Activated CD4-positive, alpha-beta T cell treated with anti-CD3 and anti-CD28 coated beads for 36 hours (primary cell): ENCODE measurements around the gene HKDC1. TPM values are rescaled to one million over a fixed set of nuclear protein-coding genes. Genes with fewer than 3 reads are reported as not detected.

ENCODE experiments used
- ATAC-seq: fragments of 200-7000 bp; cut with Tn5 transposase; one replicate; pipeline ENCODE4 v1.10.0; 2021; ENCODE audit warnings: mild to moderate bottlenecking, moderate library complexity
- CTCF ChIA-PET: fragments of 350-600 bp; sonication (Branson Sonifier 250); formaldehyde crosslinking; loops from one replicate; lab custom pipeline; 2021; ENCODE audit warnings: antibody characterized with exemption; lab: Charles Lee
- POLR2A ChIA-PET: fragments of 350-600 bp; sonication (Branson Sonifier 250); formaldehyde crosslinking; loops from one replicate; lab custom pipeline; 2021; ENCODE audit warnings: antibody characterized with exemption, inconsistent platforms; lab: Charles Lee
- DNase-seq: peaks from one replicate; pipeline ENCODE4 v3.0.0-alpha.2; 2020
- H3K27ac Mint-ChIP-seq: one replicate; pipeline ENCODE4 v1.8.0; 2021; ENCODE audit warnings: mixed read lengths
- H3K27me3 Mint-ChIP-seq: one replicate; pipeline ENCODE4 v1.8.0; 2021; ENCODE audit warnings: mixed read lengths
- H3K36me3 Mint-ChIP-seq: one replicate; pipeline ENCODE4 v1.8.0; 2021; ENCODE audit warnings: low read depth, mixed read lengths
- H3K4me1 Mint-ChIP-seq: one replicate; pipeline ENCODE4 v1.8.0; 2021; ENCODE audit warnings: mixed read lengths
- H3K4me3 Mint-ChIP-seq: one replicate; pipeline ENCODE4 v1.8.0; 2021; ENCODE audit warnings: mild to moderate bottlenecking, moderate library complexity, mixed read lengths
- H3K9me3 Mint-ChIP-seq: one replicate; pipeline ENCODE4 v1.8.0; 2021; ENCODE audit warnings: low read depth, mixed read lengths
- intact Hi-C, 2 experiments: fragments of 100-400 bp; cut with DNase I in 1 of 2; cut with micrococcal nuclease in 1 of 2; formaldehyde crosslinking; loops; one replicate each; pipeline versions ENCODE4 v1.14.2 to v1.15.1; 2022 to 2024; cut with DNase I, micrococcal nuclease
- total RNA-seq, 2 experiments: library from RNA; stranded (reverse); gene quantifications; one replicate each; pipeline ENCODE4 v1.2.3, GENCODE V29; 2021

Gene HKDC1
- total RNA-seq, 2 experiments from 2014 or later: 0.30 to 0.80 TPM

DNA sequence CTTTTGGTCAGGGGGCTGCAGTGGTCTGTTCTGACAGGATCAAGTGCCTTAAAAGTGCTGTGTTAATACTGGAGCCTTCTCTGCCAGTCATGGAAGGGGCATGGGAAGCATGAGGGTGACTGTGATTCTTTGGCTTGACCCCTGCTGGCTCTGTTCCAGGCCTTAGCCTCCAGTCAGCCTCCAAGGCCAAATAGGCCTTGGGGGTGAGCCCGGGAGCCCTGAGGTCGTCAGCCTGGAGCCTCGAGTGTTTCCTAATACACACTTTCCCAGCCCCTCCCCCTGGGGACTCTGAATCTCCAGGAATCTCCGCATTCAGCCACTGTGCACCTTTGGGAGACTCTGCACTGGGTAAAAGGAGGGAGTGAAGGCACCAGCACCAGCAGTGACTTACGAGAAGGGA is 10.0 kb downstream of the HKDC1 start:
- H3K9me3 Mint-ChIP-seq: no peaks in the 10 kb centered on the region
- no peak for DNase-seq

DNA sequence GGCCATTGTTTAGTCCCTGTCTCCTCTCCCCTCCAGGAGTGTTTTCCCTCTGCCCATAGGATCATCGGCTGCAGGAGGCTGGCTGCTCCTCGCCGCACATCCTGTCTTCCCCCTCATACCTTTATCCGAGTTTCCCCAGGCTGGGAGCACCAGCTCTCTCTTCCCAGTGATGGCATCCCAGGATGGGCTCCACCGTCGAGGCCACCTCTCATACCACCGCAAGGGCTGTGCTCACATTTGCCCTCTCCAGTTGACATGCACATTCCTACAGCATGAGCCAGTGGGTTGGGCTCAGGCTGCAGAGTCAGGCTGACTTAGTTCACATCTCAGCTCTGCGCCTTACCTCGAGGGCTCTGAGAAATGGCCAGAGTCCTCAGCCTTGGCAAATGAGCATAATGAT is 12.1 kb downstream of the HKDC1 start:
- Mint-ChIP-seq H3K4me1 (peaks cover 47% of the 10 kb centered on the region), H3K27ac (peak overlapping the region; percentile 34), H3K4me3 (no peak overlapping the region), H3K36me3 (no peaks in the 10 kb centered on the region), H3K27me3 (no peaks in the 10 kb centered on the region), H3K9me3 (no peaks in the 10 kb centered on the region)
- CTCF ChIA-PET: interaction anchor here (0.8 to 8.4 kb wide), 3 partner anchors 21 to 175 kb away, joined by 3 to 106 read pairs (median 4); no protein-coding TSS in a partner anchor
- intact Hi-C loops: no loop called here
- ATAC-seq: no peak
- DNase-seq: no peak
- POLR2A ChIA-PET: no interaction called here

More for the DNA sequence above, 10.0 kb downstream of the HKDC1 start:
- Mint-ChIP-seq H3K4me3 (no peak overlapping the region), H3K27ac (no peak overlapping the region), H3K36me3 (no peaks in the 10 kb centered on the region), H3K4me1 (peaks cover 54% of the 10 kb centered on the region), H3K27me3 (no peaks in the 10 kb centered on the region)
- ChIA-PET POLR2A (no interaction called here), CTCF (interaction anchor here (0.6 to 2.0 kb wide), 3 partner anchors 8 to 163 kb away, joined by 3 to 8 read pairs (median 5); no protein-coding TSS in a partner anchor)
- no peak for ATAC-seq
- intact Hi-C loops: no loop called here

DNA sequence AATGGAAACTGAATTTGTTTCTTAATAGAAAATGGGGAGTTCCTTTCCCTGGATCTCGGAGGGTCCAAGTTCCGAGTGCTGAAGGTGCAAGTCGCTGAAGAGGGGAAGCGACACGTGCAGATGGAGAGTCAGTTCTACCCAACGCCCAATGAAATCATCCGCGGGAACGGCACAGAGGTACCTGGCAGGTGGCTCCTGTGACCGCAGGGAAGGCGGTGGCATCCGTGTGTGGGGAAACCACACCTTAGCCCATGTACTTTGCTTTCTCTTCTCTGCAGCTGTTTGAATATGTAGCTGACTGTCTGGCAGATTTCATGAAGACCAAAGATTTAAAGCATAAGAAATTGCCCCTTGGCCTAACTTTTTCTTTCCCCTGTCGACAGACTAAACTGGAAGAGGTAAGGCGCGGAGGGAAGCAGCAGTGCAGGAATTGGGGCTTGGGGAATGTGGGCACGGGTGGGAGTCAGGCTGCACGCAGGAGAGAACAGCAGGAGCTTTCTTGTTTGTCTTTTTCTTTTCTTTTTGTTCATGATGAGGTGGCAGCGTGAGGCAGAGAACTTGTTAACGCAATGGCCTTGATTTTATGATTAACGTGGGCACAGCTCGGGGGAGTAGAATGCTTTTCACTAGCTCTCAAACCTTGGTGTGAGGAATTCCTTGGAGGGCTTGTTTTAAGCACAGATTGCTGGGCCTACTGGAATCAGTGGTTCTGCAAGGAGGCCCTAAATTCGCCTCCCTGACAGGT is 12.8 kb downstream of the HKDC1 start:
- H3K27ac Mint-ChIP-seq: peak overlapping the region; percentile 34
- peak overlapping the region; percentile 42 for H3K4me3 Mint-ChIP-seq
- POLR2A ChIA-PET: no interaction called here
- H3K36me3 Mint-ChIP-seq: no peaks in the 10 kb centered on the region
- peaks cover 47% of the 10 kb centered on the region for H3K4me1 Mint-ChIP-seq
- no peaks in the 10 kb centered on the region for H3K27me3 Mint-ChIP-seq
- CTCF ChIA-PET: interaction anchor here (0.8 to 8.4 kb wide), 5 partner anchors 16 to 174 kb away, joined by 3 to 106 read pairs (median 4); no protein-coding TSS in a partner anchor
- H3K9me3 Mint-ChIP-seq: no peaks in the 10 kb centered on the region
- peak; percentile 37 for DNase-seq
- no peak for ATAC-seq
- intact Hi-C loops: no loop called here

DNA sequence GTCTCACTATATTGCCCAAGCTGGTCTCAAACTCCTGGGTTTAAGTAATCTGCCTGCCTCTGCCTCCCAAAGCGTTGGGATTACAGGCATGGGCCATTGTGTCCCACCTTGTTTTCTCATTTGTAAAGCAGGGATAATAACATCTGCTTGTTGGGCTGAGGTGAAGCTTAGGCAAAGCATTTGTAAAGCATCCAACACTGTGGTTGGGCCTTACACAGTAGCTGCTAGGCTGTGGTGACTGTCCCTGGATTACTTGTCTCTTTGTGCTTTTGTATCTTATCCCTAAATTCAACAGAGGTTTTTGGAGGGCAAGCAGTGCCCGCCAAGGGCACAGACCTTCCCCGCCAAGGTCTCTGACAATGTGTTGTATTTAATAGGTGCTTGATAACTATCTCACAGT is 14.3 kb downstream of the HKDC1 start:
- intact Hi-C loops: no loop called here
- ATAC-seq: no peak
- Mint-ChIP-seq H3K36me3 (no peaks in the 10 kb centered on the region), H3K27ac (no peak overlapping the region), H3K27me3 (no peaks in the 10 kb centered on the region), H3K4me1 (peaks cover 31% of the 10 kb centered on the region), H3K4me3 (no peak overlapping the region), H3K9me3 (no peaks in the 10 kb centered on the region)
- CTCF ChIA-PET: interaction anchor here (0.6 to 8.4 kb wide), 8 partner anchors 9 to 199 kb away, joined by 3 to 106 read pairs (median 4); no protein-coding TSS in a partner anchor
- POLR2A ChIA-PET: no interaction called here
- no peak for DNase-seq

DNA sequence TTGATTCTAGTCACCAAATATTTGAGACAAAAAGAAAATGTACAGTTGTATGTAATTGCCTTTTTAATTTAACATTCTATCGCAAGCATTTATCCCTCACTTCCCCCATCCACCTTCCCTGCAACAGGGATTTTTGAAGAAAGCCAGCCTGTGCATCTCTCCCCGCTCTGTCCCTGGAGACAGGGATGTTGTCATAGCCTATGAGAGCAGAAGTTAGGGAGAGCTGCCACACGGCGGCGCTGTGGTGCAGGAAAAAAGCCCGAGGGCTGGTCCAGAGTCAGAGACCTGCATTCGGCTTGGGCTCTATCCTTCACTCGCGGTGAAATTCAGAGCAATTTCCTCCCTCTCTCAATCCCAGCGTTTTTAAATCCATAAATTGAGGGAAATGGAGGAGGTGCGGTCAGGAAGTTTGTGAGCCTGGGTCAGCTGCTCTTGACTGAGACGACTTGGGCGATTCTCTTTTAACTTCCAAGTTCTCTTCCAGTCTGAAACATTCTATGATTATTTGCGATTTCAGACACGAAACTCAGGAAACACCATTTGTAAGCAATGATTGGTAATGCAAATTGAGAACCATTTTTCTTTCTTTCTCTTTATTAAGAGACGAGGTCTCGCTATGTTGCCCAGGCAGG is 17.5 kb downstream of the HKDC1 start:
- H3K4me1 Mint-ChIP-seq: peaks cover 22% of the 10 kb centered on the region
- ChIA-PET CTCF (interaction anchor here (0.6 to 8.4 kb wide), 12 partner anchors 8 to 206 kb away, joined by 3 to 106 read pairs (median 4); no protein-coding TSS in a partner anchor), POLR2A (no interaction called here)
- intact Hi-C loops: loop anchor here (1.0 to 5.0 kb wide), 6 partner anchors 81 to 270 kb away; no protein-coding TSS in a partner anchor
- no peaks in the 10 kb centered on the region for H3K27me3 Mint-ChIP-seq
- DNase-seq (peak; percentile 94), ATAC-seq (peak; percentile 99)
- no peaks in the 10 kb centered on the region for H3K36me3 Mint-ChIP-seq
- no peak overlapping the region for H3K27ac Mint-ChIP-seq
- H3K9me3 Mint-ChIP-seq: no peaks in the 10 kb centered on the region
- H3K4me3 Mint-ChIP-seq: no peak overlapping the region

DNA sequence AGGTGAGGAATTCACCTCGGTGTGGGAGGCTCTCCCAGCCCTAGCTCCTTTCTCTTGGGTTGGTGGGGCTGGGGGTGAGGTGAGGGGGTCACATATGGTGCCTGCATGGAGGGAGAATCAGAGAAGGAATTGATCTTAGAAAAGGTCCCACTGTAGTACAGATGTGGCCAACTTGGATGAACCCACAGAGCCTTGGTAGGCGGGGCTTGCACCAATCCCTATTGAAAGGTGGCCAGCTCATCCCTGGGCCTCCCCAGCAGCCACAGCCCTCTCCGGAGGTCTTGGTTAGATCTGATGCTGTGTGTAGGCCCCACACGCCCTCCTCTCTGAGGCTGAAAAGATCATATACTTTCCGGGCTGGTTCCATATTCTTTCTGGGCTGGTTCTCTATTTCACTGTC is 19.0 kb downstream of the HKDC1 start:
- peaks cover 11% of the 10 kb centered on the region for H3K4me1 Mint-ChIP-seq
- intact Hi-C loops: loop anchor here in 1 of 2 experiments (5.0 kb wide), 1 partner anchor 168 kb away; no protein-coding TSS in a partner anchor
- no peak for DNase-seq
- no peaks in the 10 kb centered on the region for H3K27me3 Mint-ChIP-seq
- H3K27ac Mint-ChIP-seq: no peak overlapping the region
- no peak for ATAC-seq
- no peaks in the 10 kb centered on the region for H3K9me3 Mint-ChIP-seq
- no peak overlapping the region for H3K4me3 Mint-ChIP-seq
- ChIA-PET POLR2A (interaction anchor here (0.7 kb wide), 1 partner anchor 253 kb away, joined by 3 read pairs; no protein-coding TSS in a partner anchor), CTCF (interaction anchor here (1.1 to 8.4 kb wide), 8 partner anchors 8 to 268 kb away, joined by 3 to 106 read pairs (median 7); no protein-coding TSS in a partner anchor)
- H3K36me3 Mint-ChIP-seq: no peaks in the 10 kb centered on the region

DNA sequence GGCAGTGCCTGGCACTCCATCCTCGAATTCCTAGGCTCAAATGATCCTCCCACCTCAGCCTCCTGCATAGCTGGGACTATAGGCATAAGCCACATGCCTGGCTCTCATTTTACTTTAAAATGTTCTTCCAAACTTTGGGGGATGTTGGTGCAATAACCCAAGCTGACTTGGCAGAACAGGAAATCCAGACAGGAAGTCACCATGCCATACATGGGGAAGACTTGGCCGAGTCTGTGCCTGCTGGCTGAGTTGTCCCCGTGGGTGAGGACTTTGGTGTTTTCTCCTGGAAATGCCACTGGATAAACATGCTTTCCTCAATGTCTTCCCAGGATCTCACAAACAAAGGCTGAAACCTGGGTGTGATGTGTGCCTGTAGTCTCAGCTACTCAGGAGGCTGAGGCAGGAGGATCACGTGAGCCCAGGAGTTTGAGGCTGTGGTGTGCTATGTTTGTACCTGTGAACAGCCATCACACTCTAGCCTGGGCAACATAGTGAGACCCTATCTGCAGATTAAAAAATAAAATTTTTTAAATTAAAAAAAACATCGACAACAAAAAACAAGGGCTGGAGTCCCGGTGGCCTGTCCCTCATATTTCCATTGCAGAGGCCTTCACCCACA is 19.8 kb downstream of the HKDC1 start:
- H3K9me3 Mint-ChIP-seq: no peaks in the 10 kb centered on the region
- H3K4me3 Mint-ChIP-seq: no peak overlapping the region
- no peak overlapping the region for H3K27ac Mint-ChIP-seq
- no peaks in the 10 kb centered on the region for H3K36me3 Mint-ChIP-seq
- ATAC-seq (no peak), DNase-seq (no peak)
- intact Hi-C loops: loop anchor here in 1 of 2 experiments (5.0 kb wide), 1 partner anchor 167 kb away; no protein-coding TSS in a partner anchor
- ChIA-PET POLR2A (interaction anchor here (0.7 kb wide), 1 partner anchor 253 kb away, joined by 3 read pairs; no protein-coding TSS in a partner anchor), CTCF (interaction anchor here (1.1 to 8.4 kb wide), 4 partner anchors 13 to 267 kb away, joined by 3 to 106 read pairs (median 4); no protein-coding TSS in a partner anchor)
- H3K27me3 Mint-ChIP-seq: no peaks in the 10 kb centered on the region
- peaks cover 9% of the 10 kb centered on the region for H3K4me1 Mint-ChIP-seq

DNA sequence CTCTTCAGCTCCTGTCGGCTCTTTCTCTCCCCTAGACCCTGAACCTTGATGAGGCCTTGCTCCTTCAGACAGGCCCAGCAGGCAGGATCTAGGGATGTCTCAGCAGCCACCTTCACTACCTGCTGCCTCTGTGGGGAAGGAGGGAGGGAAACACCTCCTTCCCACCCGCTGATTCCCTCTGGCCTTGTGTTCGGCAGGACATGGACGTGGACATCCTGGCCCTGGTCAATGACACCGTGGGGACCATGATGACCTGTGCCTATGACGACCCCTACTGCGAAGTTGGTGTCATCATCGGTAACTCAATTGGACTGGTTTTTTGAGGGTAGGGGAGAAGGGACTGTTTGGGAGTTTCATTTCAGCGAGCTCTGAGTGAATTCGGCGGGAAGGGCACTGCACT is 20.3 kb downstream of the HKDC1 start:
- intact Hi-C loops: no loop called here

DNA sequence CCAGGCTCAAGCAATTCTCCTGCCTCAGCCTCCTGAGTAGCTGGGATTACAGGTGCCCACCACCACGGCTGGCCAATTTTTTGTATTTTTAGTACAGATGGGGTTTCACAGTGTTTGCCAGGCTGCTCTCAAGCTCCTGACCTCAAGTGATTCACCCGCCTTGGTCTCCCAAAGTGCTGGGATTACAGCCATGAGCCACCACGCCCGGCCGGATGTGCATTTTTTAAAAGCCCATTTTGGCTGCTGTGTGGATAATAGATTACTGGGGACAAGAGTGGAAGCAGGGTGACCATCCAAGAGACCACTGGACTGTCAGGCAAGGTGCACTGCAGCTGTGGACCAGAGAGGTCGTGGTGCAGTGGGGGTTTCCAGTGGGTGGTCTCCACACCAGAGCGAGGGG is 21.4 kb downstream of the HKDC1 start:
- intact Hi-C loops: no loop called here
- Mint-ChIP-seq H3K27me3 (no peaks in the 10 kb centered on the region), H3K4me3 (no peak overlapping the region), H3K9me3 (no peaks in the 10 kb centered on the region), H3K36me3 (no peaks in the 10 kb centered on the region), H3K4me1 (peaks cover 9% of the 10 kb centered on the region), H3K27ac (no peak overlapping the region)
- ATAC-seq (no peak), DNase-seq (no peak)
- POLR2A ChIA-PET: no interaction called here
- CTCF ChIA-PET: interaction anchor here (0.6 to 1.7 kb wide), 6 partner anchors 12 to 274 kb away, joined by 3 to 5 read pairs (median 4); no protein-coding TSS in a partner anchor

More for the DNA sequence above, 20.3 kb downstream of the HKDC1 start:
- Mint-ChIP-seq H3K9me3 (no peaks in the 10 kb centered on the region), H3K27ac (no peak overlapping the region), H3K4me1 (peaks cover 9% of the 10 kb centered on the region), H3K4me3 (no peak overlapping the region), H3K36me3 (no peaks in the 10 kb centered on the region), H3K27me3 (no peaks in the 10 kb centered on the region)
- DNase-seq (no peak), ATAC-seq (no peak)
- CTCF ChIA-PET: interaction anchor here (1.1 to 8.4 kb wide), 4 partner anchors 14 to 151 kb away, joined by 3 to 106 read pairs (median 4); no protein-coding TSS in a partner anchor
- POLR2A ChIA-PET: no interaction called here

DNA sequence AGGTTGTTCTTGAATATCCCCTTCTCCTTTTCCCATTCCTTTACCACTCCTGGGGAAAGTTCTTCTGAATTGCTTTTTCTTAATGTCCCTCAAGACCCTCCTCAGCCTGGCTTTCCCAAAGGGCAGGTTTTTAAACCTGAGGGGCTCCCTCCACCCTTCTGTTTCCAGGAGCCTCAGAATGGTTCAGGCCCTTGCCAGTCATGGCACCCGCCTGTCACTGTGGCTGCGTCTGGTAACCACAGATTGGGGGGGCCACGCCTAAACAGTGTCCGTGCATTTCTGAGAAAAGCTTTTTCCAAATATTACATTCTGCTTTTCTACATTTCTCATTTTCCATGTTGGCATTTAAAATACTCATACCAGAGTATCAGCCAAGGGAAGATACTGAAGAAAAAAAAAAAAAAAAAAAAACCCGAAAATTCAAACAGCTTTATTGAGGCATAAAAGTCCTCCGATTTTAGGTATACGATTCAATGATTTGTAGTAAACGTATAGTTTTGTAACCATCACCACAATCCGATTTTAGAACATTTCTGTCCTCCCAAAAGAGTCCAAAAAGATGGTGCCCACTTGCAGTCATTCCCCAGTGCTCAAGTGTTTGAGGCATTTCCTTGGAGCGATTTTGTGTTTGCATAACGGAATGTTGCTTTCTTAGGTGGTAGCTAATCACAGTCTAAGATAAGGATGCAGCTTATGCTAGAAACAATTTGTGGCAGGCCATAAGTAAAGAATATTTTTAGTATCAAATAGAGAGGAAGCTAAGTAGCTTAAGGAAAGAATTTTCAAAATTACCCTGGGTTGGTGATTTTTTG is 22.1 kb downstream of the HKDC1 start:
- no peak overlapping the region for H3K27ac Mint-ChIP-seq
- H3K4me1 Mint-ChIP-seq: peaks cover 9% of the 10 kb centered on the region
- H3K27me3 Mint-ChIP-seq: no peaks in the 10 kb centered on the region
- ATAC-seq (no peak), DNase-seq (no peak)
- intact Hi-C loops: no loop called here
- H3K36me3 Mint-ChIP-seq: no peaks in the 10 kb centered on the region
- ChIA-PET POLR2A (no interaction called here), CTCF (interaction anchor here (0.6 to 2.0 kb wide), 15 partner anchors 8 to 273 kb away, joined by 3 to 11 read pairs (median 3); no protein-coding TSS in a partner anchor)
- no peak overlapping the region for H3K4me3 Mint-ChIP-seq
- no peaks in the 10 kb centered on the region for H3K9me3 Mint-ChIP-seq
